Panc1 (cell line): ENCODE measurements around the gene GNPTG. TPM values are rescaled to one million over a fixed set of nuclear protein-coding genes. Genes with fewer than 3 reads are reported as not detected.

ENCODE experiments used
- ATAC-seq: fragments of 200-7000 bp; cut with Tn5 transposase; 2 replicates; pipeline ENCODE4 v1.9.1; 2020; ENCODE audit warnings: mild to moderate bottlenecking, moderate library complexity
- BruUV-seq: library from RNA; stranded (reverse); fragments of 400-500 nt; replicated peaks from 2 replicates; lab custom pipeline; 2021; lab: Mats Ljungman, UMichigan
- CTCF ChIA-PET: fragments of 300-600 bp; sonication (Branson Sonifier 250); formaldehyde crosslinking; loops from one replicate; lab custom pipeline; 2022; ENCODE audit warnings: antibody characterized with exemption; lab: Charles Lee
- POLR2A ChIA-PET: fragments of 300-600 bp; sonication (Branson Sonifier 250); formaldehyde crosslinking; loops from one replicate; lab custom pipeline; 2022; ENCODE audit warnings: antibody characterized with exemption; lab: Charles Lee
- DNase-seq: peaks from one replicate; pipeline ENCODE4 v3.0.0-alpha.2; 2010; ENCODE audit warnings: low read depth, low spot score
- H3K27ac ChIP-seq: 2 replicates; pipeline ENCODE4 v1.5.1; 2011; ENCODE audit warnings: mild to moderate bottlenecking, low read length, inconsistent platforms
- H3K27me3 ChIP-seq: fragments of 200-500 bp; sonication (Bioruptor generic); 2 replicates; pipeline ENCODE4 v1.6.0; 2014; ENCODE audit warnings: low read length, inconsistent platforms; ENCODE audit not compliant: control insufficient read depth, insufficient read depth
- H3K36me3 ChIP-seq: fragments of 200-500 bp; sonication (Bioruptor generic); 2 replicates; pipeline ENCODE4 v1.5.1; 2014; ENCODE audit warnings: inconsistent platforms, mild to moderate bottlenecking, low read length, moderate library complexity; ENCODE audit not compliant: control insufficient read depth, insufficient read depth
- H3K4me1 ChIP-seq: 2 replicates; pipeline ENCODE4 v1.5.1; 2011; ENCODE audit warnings: inconsistent platforms, mild to moderate bottlenecking, low read length, moderate library complexity; ENCODE audit not compliant: control insufficient read depth, insufficient read depth
- H3K4me3 ChIP-seq, 2 experiments: 2 replicates each; pipeline ENCODE4 v1.5.1; 2011 to 2012; ENCODE audit warnings: low read depth in 2 of 2, low read length in 2 of 2, mild to moderate bottlenecking in 2 of 2, inconsistent platforms in 1 of 2, moderate library complexity in 1 of 2
- H3K9me3 ChIP-seq: fragments of 200-500 bp; sonication (Bioruptor generic); 2 replicates; pipeline ENCODE4 v1.5.1; 2014; ENCODE audit warnings: low read depth, mild to moderate bottlenecking, inconsistent platforms, low read length, moderate library complexity; ENCODE audit not compliant: control insufficient read depth, insufficient read depth
- CTCF ChIP-seq: fragments of 450-650 bp; IDR thresholded peaks from 2 replicates; pipeline ENCODE4 v1.5.1; 2017; ENCODE audit warnings: mild to moderate bottlenecking
- POLR2AphosphoS5 ChIP-seq: IDR thresholded peaks from 2 replicates; pipeline ENCODE4 v1.6.1; 2012; ENCODE audit warnings: mild to moderate bottlenecking, low read depth, low read length, moderate library complexity
- SIN3A ChIP-seq: IDR thresholded peaks from 2 replicates; pipeline ENCODE4 v1.6.1; 2012; ENCODE audit warnings: low read depth, mild to moderate bottlenecking, low read length, moderate library complexity, borderline replicate concordance; ENCODE audit not compliant: insufficient read depth
- TCF7L2 ChIP-seq: IDR thresholded peaks from 2 replicates; pipeline ENCODE4 v1.6.1; 2011; ENCODE audit warnings: mild to moderate bottlenecking, low read depth, low read length, inconsistent platforms
- in situ Hi-C: cut with HindIII; loops from 2 replicates; pipeline ENCODE4 v1.10.0; 2016; ENCODE audit warnings: low sequenced_read_pairs, low pct_unique_long_range_greater_than_20kb
- intact Hi-C: fragments of 100-400 bp; cut with micrococcal nuclease; formaldehyde crosslinking; loops from one replicate; pipeline ENCODE4 v1.10.0; 2022; ENCODE audit not compliant: unreplicated experiment
- total RNA-seq: library from RNA; stranded (reverse); gene quantifications from one replicate; pipeline ENCODE4 v1.2.1, GENCODE V29; 2021; ENCODE audit not compliant: unreplicated experiment
- TF ChIP-seq, protein P1 (sequence below), 2 experiments: IDR thresholded peaks; 2 replicates each; pipeline ENCODE4 v1.6.1; 2011 to 2012; ENCODE audit warnings: low read depth in 2 of 2, control low read depth in 1 of 2, low read length in 1 of 2, mild to moderate bottlenecking in 1 of 2, moderate library complexity in 1 of 2; ENCODE audit not compliant: insufficient read depth in 1 of 2

The GNPTG gene
- total RNA-seq, 1 experiment from 2014 or later: 62.5 TPM

DNA sequence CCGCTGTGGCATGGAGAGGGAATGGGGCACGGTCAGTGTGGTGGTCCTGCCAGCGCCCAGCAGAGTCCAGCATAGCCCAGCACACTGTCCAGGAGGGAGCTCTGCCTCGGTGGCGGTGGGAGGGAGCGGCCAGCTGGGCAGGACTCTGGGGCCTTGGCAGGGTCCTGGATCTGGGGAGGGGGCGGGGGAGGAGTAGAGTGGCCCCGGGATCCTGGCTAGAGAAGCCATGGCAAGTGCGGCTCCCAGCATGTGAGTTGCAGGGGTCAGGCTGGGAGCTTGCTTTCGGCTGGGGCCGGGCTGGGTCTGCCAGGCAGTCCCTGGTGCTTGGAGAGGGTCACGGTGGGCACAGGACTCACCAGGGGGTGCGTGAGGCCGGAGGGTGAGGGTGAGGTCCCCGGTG, 3.9 kb downstream of the GNPTG start:
- DNase-seq (no peak), ATAC-seq (no peak)
- ChIA-PET POLR2A (interaction anchor here (0.7 kb wide), 1 partner anchor 24 kb away, joined by 4 read pairs; no protein-coding TSS in a partner anchor), CTCF (no interaction called here)
- in situ Hi-C loops: no loop called here
- Histone ChIP-seq H3K27ac (no peak overlapping the region), H3K36me3 (peaks cover 8% of the 10 kb centered on the region; the same call in 1 of the 2 replicates), H3K4me3 (no peak overlapping the region), H3K4me1 (peaks cover 34% of the 10 kb centered on the region), H3K27me3 (no peaks in the 10 kb centered on the region), H3K9me3 (no peaks in the 10 kb centered on the region)
- TF ChIP-seq, protein P1, sequence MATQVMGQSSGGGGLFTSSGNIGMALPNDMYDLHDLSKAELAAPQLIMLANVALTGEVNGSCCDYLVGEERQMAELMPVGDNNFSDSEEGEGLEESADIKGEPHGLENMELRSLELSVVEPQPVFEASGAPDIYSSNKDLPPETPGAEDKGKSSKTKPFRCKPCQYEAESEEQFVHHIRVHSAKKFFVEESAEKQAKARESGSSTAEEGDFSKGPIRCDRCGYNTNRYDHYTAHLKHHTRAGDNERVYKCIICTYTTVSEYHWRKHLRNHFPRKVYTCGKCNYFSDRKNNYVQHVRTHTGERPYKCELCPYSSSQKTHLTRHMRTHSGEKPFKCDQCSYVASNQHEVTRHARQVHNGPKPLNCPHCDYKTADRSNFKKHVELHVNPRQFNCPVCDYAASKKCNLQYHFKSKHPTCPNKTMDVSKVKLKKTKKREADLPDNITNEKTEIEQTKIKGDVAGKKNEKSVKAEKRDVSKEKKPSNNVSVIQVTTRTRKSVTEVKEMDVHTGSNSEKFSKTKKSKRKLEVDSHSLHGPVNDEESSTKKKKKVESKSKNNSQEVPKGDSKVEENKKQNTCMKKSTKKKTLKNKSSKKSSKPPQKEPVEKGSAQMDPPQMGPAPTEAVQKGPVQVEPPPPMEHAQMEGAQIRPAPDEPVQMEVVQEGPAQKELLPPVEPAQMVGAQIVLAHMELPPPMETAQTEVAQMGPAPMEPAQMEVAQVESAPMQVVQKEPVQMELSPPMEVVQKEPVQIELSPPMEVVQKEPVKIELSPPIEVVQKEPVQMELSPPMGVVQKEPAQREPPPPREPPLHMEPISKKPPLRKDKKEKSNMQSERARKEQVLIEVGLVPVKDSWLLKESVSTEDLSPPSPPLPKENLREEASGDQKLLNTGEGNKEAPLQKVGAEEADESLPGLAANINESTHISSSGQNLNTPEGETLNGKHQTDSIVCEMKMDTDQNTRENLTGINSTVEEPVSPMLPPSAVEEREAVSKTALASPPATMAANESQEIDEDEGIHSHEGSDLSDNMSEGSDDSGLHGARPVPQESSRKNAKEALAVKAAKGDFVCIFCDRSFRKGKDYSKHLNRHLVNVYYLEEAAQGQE (IDR thresholded peaks at IDR 0.05; ENCODE audit: insufficient read depth in 1 of 2, low read depth in 2 of 2, low read length in 1 of 2): no peak
- no peak for TF ChIP-seq POLR2AphosphoS5
- no peak for TF ChIP-seq CTCF
- no peak for TF ChIP-seq SIN3A
- no peak for TF ChIP-seq TCF7L2
- intact Hi-C loops: no loop called here
- BruUV-seq: no TSS peak

GRCh38 chr16:1356061-1356900, 4.5 kb downstream of the GNPTG start:
- DNase-seq (no peak), ATAC-seq (no peak)
- no peak for TF ChIP-seq TCF7L2
- no peak for TF ChIP-seq CTCF
- TF ChIP-seq POLR2AphosphoS5: no peak
- TF ChIP-seq SIN3A: no peak
- TF ChIP-seq, protein P1 (IDR thresholded peaks at IDR 0.05; ENCODE audit: insufficient read depth in 1 of 2, low read depth in 2 of 2, low read length in 1 of 2): no peak
- intact Hi-C loops (no loop called here), in situ Hi-C loops (no loop called here)
- no peak overlapping the region for H3K4me3 ChIP-seq
- no peaks in the 10 kb centered on the region for H3K9me3 ChIP-seq
- H3K4me1 ChIP-seq: peaks cover 29% of the 10 kb centered on the region
- BruUV-seq: no TSS peak
- ChIA-PET POLR2A (interaction anchor here (0.7 kb wide), 1 partner anchor 23 kb away, joined by 4 read pairs; no protein-coding TSS in a partner anchor), CTCF (no interaction called here)
- H3K27ac ChIP-seq: no peak overlapping the region
- no peaks in the 10 kb centered on the region for H3K27me3 ChIP-seq
- peaks cover 5% of the 10 kb centered on the region; the same call in 1 of the 2 replicates for H3K36me3 ChIP-seq
